Measurements from ENCODE around the gene DYSF. TPM values are rescaled to one million over a fixed set of nuclear protein-coding genes. Genes with fewer than 3 reads are reported as not detected.

Gene DYSF
- total and polyA plus RNA-seq, 2 donors (not counting 1 experiment from before 2014, with no cell fraction given), result 0.17 to 0.43 TPM

DNA sequence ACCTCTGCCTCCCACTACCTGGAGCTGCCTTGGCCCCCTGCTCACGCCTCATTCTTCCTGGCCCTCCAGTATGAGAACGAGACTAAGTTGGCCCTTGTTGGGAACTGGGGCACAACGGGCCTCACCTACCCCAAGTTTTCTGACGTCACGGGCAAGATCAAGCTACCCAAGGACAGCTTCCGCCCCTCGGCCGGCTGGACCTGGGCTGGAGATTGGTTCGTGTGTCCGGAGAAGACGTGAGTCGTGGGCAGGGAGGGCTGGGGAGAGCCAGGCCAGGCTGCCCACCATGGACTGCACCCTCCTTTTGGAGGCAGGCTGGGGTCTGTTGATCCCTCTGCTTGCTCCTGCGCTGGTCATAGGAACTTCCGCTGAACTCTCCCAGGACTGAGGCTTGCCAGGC, 114.7 kb downstream of the DYSF start:
- no peaks in the 10 kb centered on the region for H3K27me3 Mint-ChIP-seq
- H3K4me1 ChIP-seq (ENCODE audit: control insufficient read depth in 2 of 2, insufficient read depth in 2 of 2, low read length in 2 of 2), result no peaks in the 10 kb centered on the region
- H4K20me1 ChIP-seq (ENCODE audit: control insufficient read depth, insufficient read depth, low read length, poor library complexity, severe bottlenecking), result no peaks in the 10 kb centered on the region
- no peak overlapping the region for H3K27ac ChIP-seq (ENCODE audit: low read length in 2 of 2)
- no peak overlapping the region for H3K9ac ChIP-seq (ENCODE audit: low read length)
- no peak overlapping the region for H3K4me3 ChIP-seq (ENCODE audit: control extremely low read depth in 1 of 5, extremely low read depth in 1 of 5, insufficient read depth in 1 of 5, low read depth in 2 of 5, low read length in 4 of 5)
- H3K36me3 ChIP-seq (replicated peaks in 1 of 2; ENCODE audit: control extremely low read depth in 1 of 2, control insufficient read depth in 1 of 2, extremely low read depth in 1 of 2, insufficient read depth in 2 of 2, low read length in 1 of 2), result no peaks in the 10 kb centered on the region
- H3K27ac Mint-ChIP-seq, result no peak overlapping the region
- H3K79me2 ChIP-seq (ENCODE audit: control insufficient read depth, insufficient read depth, low read length), result no peaks in the 10 kb centered on the region
- H3K9me3 Mint-ChIP-seq (ENCODE audit: insufficient read depth), result no peaks in the 10 kb centered on the region
- H3K27me3 ChIP-seq (replicated peaks in 1 of 4; ENCODE audit: control extremely low read depth in 1 of 4, control insufficient read depth in 3 of 4, insufficient read depth in 4 of 4, low read length in 3 of 4), result no peaks in the 10 kb centered on the region
- H3K9me3 ChIP-seq (ENCODE audit: control extremely low read depth in 1 of 3, control insufficient read depth in 2 of 3, insufficient read depth in 1 of 3, low read length in 2 of 3), result peaks cover 0 to 30% (median 0%) of the 10 kb centered on the region in 3 donors
- POLR2A ChIA-PET, result no interaction called here
- DNase-seq, result no peak
- ATAC-seq (ENCODE audit: low read depth), result no peak
- H2AFZ ChIP-seq (ENCODE audit: insufficient read depth, low read depth, low read length, poor library complexity, severe bottlenecking), result no peak overlapping the region
- no peak overlapping the region for H3K4me2 ChIP-seq (replicated peaks; ENCODE audit: low read depth, low read length, poor library complexity, severe bottlenecking)
- 91% methylated on average over 9 of the region's 14 CpGs for WGBS (ENCODE audit: insufficient coverage)
- intact Hi-C loops (cut with micrococcal nuclease), result no loop called here
- H3K4me1 Mint-ChIP-seq, result no peaks in the 10 kb centered on the region
- H3K4me3 Mint-ChIP-seq, result no peak overlapping the region
- CTCF ChIA-PET, result no interaction called here
- TF ChIP-seq, protein P1, sequence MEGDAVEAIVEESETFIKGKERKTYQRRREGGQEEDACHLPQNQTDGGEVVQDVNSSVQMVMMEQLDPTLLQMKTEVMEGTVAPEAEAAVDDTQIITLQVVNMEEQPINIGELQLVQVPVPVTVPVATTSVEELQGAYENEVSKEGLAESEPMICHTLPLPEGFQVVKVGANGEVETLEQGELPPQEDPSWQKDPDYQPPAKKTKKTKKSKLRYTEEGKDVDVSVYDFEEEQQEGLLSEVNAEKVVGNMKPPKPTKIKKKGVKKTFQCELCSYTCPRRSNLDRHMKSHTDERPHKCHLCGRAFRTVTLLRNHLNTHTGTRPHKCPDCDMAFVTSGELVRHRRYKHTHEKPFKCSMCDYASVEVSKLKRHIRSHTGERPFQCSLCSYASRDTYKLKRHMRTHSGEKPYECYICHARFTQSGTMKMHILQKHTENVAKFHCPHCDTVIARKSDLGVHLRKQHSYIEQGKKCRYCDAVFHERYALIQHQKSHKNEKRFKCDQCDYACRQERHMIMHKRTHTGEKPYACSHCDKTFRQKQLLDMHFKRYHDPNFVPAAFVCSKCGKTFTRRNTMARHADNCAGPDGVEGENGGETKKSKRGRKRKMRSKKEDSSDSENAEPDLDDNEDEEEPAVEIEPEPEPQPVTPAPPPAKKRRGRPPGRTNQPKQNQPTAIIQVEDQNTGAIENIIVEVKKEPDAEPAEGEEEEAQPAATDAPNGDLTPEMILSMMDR (IDR thresholded peaks at IDR 0.05), result no peak
- no peak for TF ChIP-seq EZH2 (IDR thresholded peaks at IDR 0.05; ENCODE audit: borderline replicate concordance, insufficient read depth, low read depth, low read length, poor library complexity, severe bottlenecking)

DNA sequence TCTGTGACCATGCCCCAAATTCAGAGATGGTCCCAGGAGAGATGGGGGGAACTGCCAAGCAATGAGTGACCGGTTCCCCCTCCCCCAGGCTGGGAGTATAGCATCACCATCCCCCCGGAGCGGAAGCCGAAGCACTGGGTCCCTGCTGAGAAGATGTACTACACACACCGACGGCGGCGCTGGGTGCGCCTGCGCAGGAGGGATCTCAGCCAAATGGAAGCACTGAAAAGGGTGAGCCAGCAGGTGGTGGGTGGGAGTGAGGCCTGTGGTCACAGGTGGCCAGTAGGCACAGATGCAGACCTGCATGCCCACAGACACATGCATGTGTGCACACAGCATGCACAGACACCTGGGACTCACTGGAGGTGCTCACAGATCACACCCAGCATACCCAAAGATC, 117.2 kb downstream of the DYSF start:
- H3K36me3 ChIP-seq (replicated peaks in 1 of 2; ENCODE audit: control extremely low read depth in 1 of 2, control insufficient read depth in 1 of 2, extremely low read depth in 1 of 2, insufficient read depth in 2 of 2, low read length in 1 of 2), result no peaks in the 10 kb centered on the region
- H3K9me3 ChIP-seq (ENCODE audit: control extremely low read depth in 1 of 3, control insufficient read depth in 2 of 3, insufficient read depth in 1 of 3, low read length in 2 of 3), result peaks cover 0 to 30% (median 0%) of the 10 kb centered on the region in 3 donors
- Mint-ChIP-seq H3K27me3 (no peaks in the 10 kb centered on the region), H3K27ac (no peak overlapping the region), H3K4me3 (no peak overlapping the region), H3K9me3 (ENCODE audit: insufficient read depth) (no peaks in the 10 kb centered on the region), H3K4me1 (no peaks in the 10 kb centered on the region)
- no peaks in the 10 kb centered on the region for H3K79me2 ChIP-seq (ENCODE audit: control insufficient read depth, insufficient read depth, low read length)
- DNase-seq, result no peak
- H3K4me2 ChIP-seq (replicated peaks; ENCODE audit: low read depth, low read length, poor library complexity, severe bottlenecking), result no peak overlapping the region
- TF ChIP-seq, protein P1 (IDR thresholded peaks at IDR 0.05), result no peak
- no peak for TF ChIP-seq EZH2 (IDR thresholded peaks at IDR 0.05; ENCODE audit: borderline replicate concordance, insufficient read depth, low read depth, low read length, poor library complexity, severe bottlenecking)
- no peak overlapping the region for H3K9ac ChIP-seq (ENCODE audit: low read length)
- no peaks in the 10 kb centered on the region for H4K20me1 ChIP-seq (ENCODE audit: control insufficient read depth, insufficient read depth, low read length, poor library complexity, severe bottlenecking)
- H3K27me3 ChIP-seq (replicated peaks in 1 of 4; ENCODE audit: control extremely low read depth in 1 of 4, control insufficient read depth in 3 of 4, insufficient read depth in 4 of 4, low read length in 3 of 4), result no peaks in the 10 kb centered on the region
- H3K27ac ChIP-seq (ENCODE audit: low read length in 2 of 2), result no peak overlapping the region
- ATAC-seq (ENCODE audit: low read depth), result no peak
- H3K4me3 ChIP-seq (ENCODE audit: control extremely low read depth in 1 of 5, extremely low read depth in 1 of 5, insufficient read depth in 1 of 5, low read depth in 2 of 5, low read length in 4 of 5), result no peak overlapping the region
- intact Hi-C loops (cut with micrococcal nuclease), result no loop called here
- ChIA-PET CTCF (no interaction called here), POLR2A (no interaction called here)
- no peaks in the 10 kb centered on the region for H3K4me1 ChIP-seq (ENCODE audit: control insufficient read depth in 2 of 2, insufficient read depth in 2 of 2, low read length in 2 of 2)
- no peak overlapping the region for H2AFZ ChIP-seq (ENCODE audit: insufficient read depth, low read depth, low read length, poor library complexity, severe bottlenecking)
- 93% methylated on average over 8 of the region's 10 CpGs for WGBS (ENCODE audit: insufficient coverage)

All from B cell (primary cell).